ENCODE measurements around the gene CPA4.

Gene CPA4

GRCh38 chr7:130275826-130276297, 17.1 kb upstream of the CPA4 start:
- CTCF ChIA-PET = no interaction called here
- POLR2A ChIA-PET (ENCODE audit: low non-redundant PET) = no interaction called here
- TF ChIP-seq, protein P1, sequence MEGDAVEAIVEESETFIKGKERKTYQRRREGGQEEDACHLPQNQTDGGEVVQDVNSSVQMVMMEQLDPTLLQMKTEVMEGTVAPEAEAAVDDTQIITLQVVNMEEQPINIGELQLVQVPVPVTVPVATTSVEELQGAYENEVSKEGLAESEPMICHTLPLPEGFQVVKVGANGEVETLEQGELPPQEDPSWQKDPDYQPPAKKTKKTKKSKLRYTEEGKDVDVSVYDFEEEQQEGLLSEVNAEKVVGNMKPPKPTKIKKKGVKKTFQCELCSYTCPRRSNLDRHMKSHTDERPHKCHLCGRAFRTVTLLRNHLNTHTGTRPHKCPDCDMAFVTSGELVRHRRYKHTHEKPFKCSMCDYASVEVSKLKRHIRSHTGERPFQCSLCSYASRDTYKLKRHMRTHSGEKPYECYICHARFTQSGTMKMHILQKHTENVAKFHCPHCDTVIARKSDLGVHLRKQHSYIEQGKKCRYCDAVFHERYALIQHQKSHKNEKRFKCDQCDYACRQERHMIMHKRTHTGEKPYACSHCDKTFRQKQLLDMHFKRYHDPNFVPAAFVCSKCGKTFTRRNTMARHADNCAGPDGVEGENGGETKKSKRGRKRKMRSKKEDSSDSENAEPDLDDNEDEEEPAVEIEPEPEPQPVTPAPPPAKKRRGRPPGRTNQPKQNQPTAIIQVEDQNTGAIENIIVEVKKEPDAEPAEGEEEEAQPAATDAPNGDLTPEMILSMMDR (conservative IDR thresholded peaks at IDR 0.05; ENCODE audit: low read depth) = no peak
- peak overlapping the region; percentile 83; the same call in 1 of the 2 replicates for H3K27ac ChIP-seq
- DNase-seq (ENCODE audit: low spot score) = peak; percentile 72

GRCh38 chr7:130276796-130277762, 15.9 kb upstream of the CPA4 start:
- ChIA-PET CTCF (no interaction called here), POLR2A (ENCODE audit: low non-redundant PET) (no interaction called here)
- DNase-seq (ENCODE audit: low spot score) = peak; percentile 65
- TF ChIP-seq, protein P1 (conservative IDR thresholded peaks at IDR 0.05; ENCODE audit: low read depth) = no peak
- peak overlapping the region; percentile 59 for H3K27ac ChIP-seq

DNA sequence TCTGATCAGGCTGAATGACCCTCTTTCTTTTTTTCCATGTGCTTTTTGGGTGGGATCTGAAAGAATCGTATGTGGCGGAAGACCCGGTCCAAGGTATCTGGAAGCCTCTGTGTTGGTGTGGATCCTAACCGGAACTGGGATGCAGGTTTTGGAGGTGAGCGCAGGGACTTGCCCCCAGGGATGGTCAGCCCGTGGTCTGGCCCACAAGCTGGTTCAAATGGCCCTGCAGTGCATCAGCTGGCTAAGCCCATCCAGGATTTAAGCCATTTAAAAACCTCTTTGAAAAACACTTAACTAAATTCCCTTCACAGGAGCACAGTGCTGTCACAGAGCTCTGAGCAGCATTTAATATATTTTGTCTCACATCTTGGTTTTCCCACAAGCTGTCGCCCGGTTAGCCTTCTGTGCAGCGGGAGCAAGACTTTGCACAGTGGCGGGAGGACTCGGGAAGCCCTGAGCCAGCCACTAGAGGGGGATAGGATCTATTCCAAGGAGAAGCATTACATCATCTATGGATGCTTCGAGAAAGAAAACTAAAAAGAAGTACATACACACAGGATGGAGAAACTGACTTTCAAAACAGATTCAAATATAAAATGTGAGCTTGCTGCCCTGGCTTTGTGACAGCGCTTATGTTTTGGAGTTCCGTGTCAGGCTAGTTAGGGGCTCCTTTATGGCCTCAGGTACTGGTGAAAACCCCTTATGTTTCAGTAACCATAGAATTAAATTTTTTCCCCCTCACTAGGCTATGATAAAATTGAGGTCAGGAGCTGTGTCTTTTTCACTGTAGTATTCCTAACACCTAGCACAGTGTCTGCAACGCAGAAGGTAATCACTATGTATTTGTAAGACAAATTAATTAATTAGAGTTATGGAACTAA, 15.0 kb upstream of the CPA4 start:
- ChIA-PET POLR2A (ENCODE audit: low non-redundant PET) (no interaction called here), CTCF (no interaction called here)
- no peak for DNase-seq (ENCODE audit: low spot score)
- H3K27ac ChIP-seq = peak overlapping the region; percentile 59
- TF ChIP-seq, protein P1 (conservative IDR thresholded peaks at IDR 0.05; ENCODE audit: low read depth) = no peak

DNA sequence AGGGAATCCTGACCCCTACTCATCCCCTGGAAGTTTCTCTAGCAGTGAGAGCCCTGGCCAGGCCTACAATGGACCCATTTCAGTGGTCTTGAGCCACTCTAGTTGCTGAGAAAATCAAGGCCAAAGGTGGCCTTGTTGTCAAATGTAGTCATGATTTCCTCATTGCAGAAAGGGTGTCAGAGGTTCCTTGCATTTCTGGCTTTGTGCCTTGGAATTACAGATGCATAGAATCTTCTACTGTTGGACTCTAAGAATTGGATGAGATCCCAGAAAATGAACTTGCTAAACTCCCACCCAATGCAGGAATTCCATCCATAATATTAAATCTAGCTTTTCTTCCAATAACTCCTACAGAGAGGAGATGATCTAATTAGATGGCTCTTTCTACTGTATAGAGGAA, 14.1 kb upstream of the CPA4 start:
- CTCF ChIA-PET = no interaction called here
- peak overlapping the region; percentile 81 for H3K27ac ChIP-seq
- no peak for DNase-seq (ENCODE audit: low spot score)
- TF ChIP-seq, protein P1 (conservative IDR thresholded peaks at IDR 0.05; ENCODE audit: low read depth) = no peak
- POLR2A ChIA-PET (ENCODE audit: low non-redundant PET) = no interaction called here

DNA sequence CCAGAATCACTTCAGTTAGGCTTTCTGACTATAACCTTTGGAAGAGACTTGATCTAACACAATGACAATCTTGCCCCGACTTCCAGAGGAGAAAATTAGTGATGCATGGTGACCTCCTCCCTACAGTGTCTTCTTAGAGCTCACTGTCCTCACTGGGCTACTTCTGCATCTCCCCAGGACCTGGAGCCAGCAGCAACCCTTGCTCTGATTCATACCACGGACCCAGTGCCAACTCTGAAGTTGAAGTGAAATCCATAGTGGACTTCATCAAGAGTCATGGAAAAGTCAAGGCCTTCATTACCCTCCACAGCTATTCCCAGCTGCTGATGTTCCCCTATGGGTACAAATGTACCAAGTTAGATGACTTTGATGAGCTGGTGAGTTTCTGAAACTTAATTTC, 13.7 kb upstream of the CPA4 start:
- TF ChIP-seq, protein P1 (conservative IDR thresholded peaks at IDR 0.05; ENCODE audit: low read depth) = no peak
- DNase-seq (ENCODE audit: low spot score) = no peak
- ChIA-PET POLR2A (ENCODE audit: low non-redundant PET) (no interaction called here), CTCF (no interaction called here)
- peak overlapping the region; percentile 81 for H3K27ac ChIP-seq

DNA sequence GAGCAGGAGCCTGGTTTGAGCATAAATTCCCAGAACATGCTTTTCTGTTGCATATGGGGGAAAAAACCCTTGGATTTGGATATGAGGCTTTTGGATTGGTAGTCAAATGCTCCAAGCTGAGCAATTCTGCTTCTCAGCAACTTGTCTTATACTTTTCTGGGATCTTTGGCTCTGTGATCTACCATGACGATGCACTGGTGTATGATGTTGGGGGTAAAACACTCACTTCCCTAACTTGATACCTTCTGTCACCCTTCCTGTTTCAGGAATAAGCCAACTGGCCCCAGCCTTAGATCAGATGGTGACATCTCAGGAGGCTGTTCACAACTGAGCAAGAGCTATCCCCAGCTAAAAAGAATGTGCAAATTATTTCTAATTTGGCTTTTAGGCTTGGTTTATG, 13.1 kb upstream of the CPA4 start:
- POLR2A ChIA-PET (ENCODE audit: low non-redundant PET) = no interaction called here
- CTCF ChIA-PET = no interaction called here
- TF ChIP-seq, protein P1 (conservative IDR thresholded peaks at IDR 0.05; ENCODE audit: low read depth) = no peak
- no peak for DNase-seq (ENCODE audit: low spot score)
- H3K27ac ChIP-seq = no peak overlapping the region

Data from RWPE1 (cell line).